ENCODE results near the gene CPLANE1. TPM values are rescaled to one million over a fixed set of nuclear protein-coding genes. Genes with fewer than 3 reads are reported as not detected.
"Not testable (repeated sequence)": the region's sequence is repeated elsewhere in the genome, so short reads cannot be mapped to it uniquely, and the experiment has no call there.

Gene CPLANE1
- total RNA-seq, 1 donor from 2014 or later = 35.5 TPM

DNA sequence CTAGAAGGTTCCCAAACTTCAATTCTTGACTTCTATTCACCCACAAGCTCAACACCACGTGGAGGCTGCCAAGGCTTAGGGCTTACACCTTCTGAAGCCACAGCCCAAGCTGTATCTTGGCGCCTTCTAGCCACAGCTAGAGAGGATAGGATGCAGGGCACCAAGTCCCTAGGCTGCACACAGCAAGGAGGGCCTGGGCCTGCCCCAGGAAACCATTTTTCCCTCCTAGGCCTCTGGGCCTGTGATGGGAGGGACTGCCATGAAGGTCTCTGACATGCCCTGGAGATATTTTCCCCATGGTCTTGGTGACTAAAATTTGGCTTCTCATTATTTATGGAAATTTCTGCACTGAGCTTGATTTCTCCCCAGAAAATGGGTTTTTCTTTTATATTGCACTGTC, 112.5 kb downstream of the CPLANE1 start:
- Histone ChIP-seq H3K9me3 (ENCODE audit: control insufficient read depth in 3 of 3, low read length in 3 of 3) (no peaks in the 10 kb centered on the region), H3K27ac (ENCODE audit: low read depth, low read length) (no peak overlapping the region), H3K27me3 (ENCODE audit: control insufficient read depth in 3 of 3, insufficient read depth in 3 of 3, low read length in 3 of 3) (no peaks in the 10 kb centered on the region), H3K4me1 (ENCODE audit: control insufficient read depth in 3 of 3, insufficient read depth in 3 of 3, low read length in 3 of 3) (no peaks in the 10 kb centered on the region), H3K9ac (ENCODE audit: low read depth in 1 of 3, low read length in 3 of 3) (no peak overlapping the region), H3K4me3 (ENCODE audit: low read length in 3 of 3) (no peak overlapping the region), H3K36me3 (ENCODE audit: control insufficient read depth in 3 of 3, insufficient read depth in 3 of 3, low read length in 3 of 3) (peaks cover under 1 to 21% (median 13%) of the 10 kb centered on the region in 3 donors)

GRCh38 chr5:37135312-37135711, 113.9 kb downstream of the CPLANE1 start:
- H3K27ac ChIP-seq (ENCODE audit: low read depth, low read length); H3K9ac ChIP-seq (ENCODE audit: low read depth in 1 of 3, low read length in 3 of 3); H3K9me3 ChIP-seq (ENCODE audit: control insufficient read depth in 3 of 3, low read length in 3 of 3); H3K4me3 ChIP-seq (ENCODE audit: low read length in 3 of 3); H3K27me3 ChIP-seq (ENCODE audit: control insufficient read depth in 3 of 3, insufficient read depth in 3 of 3, low read length in 3 of 3); H3K4me1 ChIP-seq (ENCODE audit: control insufficient read depth in 3 of 3, insufficient read depth in 3 of 3, low read length in 3 of 3): not testable (repeated sequence)
- H3K36me3 ChIP-seq (ENCODE audit: control insufficient read depth in 3 of 3, insufficient read depth in 3 of 3, low read length in 3 of 3) = peaks cover 0 to 21% (median 13%) of the 10 kb centered on the region in 3 donors

DNA sequence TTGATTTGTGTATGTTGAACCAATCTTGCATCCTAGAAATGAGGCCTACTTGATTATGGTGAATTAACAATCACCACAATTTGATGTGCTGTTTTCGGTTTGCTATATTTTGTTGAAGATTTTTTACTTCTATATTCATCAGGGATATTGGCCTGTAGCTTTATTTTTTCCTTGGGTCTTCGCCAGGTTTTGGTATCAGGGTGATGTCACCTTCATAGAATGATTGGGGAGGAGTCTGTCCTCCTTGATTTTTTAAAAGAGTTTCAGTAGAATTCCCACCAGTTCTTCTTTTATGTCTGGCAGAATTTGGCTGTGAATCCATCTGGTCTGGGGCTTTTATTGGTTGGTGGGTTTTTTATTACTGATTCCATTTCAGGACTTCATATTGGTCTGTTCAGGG, 115.2 kb downstream of the CPLANE1 start:
- Histone ChIP-seq H3K36me3 (ENCODE audit: control insufficient read depth in 3 of 3, insufficient read depth in 3 of 3, low read length in 3 of 3) (peaks cover 0 to 23% (median 13%) of the 10 kb centered on the region in 3 donors), H3K4me3 (ENCODE audit: low read length in 3 of 3) (no peak overlapping the region), H3K4me1 (ENCODE audit: control insufficient read depth in 3 of 3, insufficient read depth in 3 of 3, low read length in 3 of 3) (no peaks in the 10 kb centered on the region), H3K27ac (ENCODE audit: low read depth, low read length) (no peak overlapping the region), H3K27me3 (ENCODE audit: control insufficient read depth in 3 of 3, insufficient read depth in 3 of 3, low read length in 3 of 3) (no peaks in the 10 kb centered on the region), H3K9me3 (ENCODE audit: control insufficient read depth in 3 of 3, low read length in 3 of 3) (peaks cover 0 to 3% (median 0%) of the 10 kb centered on the region in 3 donors), H3K9ac (ENCODE audit: low read depth in 1 of 3, low read length in 3 of 3) (no peak overlapping the region)

DNA sequence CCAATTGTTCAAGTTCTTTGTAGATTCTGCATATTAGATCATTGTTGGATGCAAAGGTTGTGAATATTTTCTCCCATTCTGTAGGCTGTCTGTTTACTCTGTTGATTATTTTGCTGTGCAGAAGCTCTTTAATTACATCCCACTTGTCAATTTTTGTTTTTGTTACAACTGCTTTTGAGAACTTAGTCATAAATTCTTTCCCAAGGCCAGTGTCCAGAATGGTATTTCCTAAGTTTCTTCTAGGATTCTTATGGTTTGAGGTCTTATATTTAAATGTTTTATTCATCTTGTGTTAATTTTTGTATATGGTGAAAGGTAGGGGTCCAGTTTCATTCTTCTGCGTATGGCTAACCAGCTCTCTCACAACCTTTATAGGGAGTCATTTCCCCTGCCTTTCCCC, 116.5 kb downstream of the CPLANE1 start:
- H3K27ac ChIP-seq (ENCODE audit: low read depth, low read length) = no peak overlapping the region
- H3K9ac ChIP-seq (ENCODE audit: low read depth in 1 of 3, low read length in 3 of 3) = no peak overlapping the region
- peaks cover 0 to 3% (median 0%) of the 10 kb centered on the region in 3 donors for H3K9me3 ChIP-seq (ENCODE audit: control insufficient read depth in 3 of 3, low read length in 3 of 3)
- H3K27me3 ChIP-seq (ENCODE audit: control insufficient read depth in 3 of 3, insufficient read depth in 3 of 3, low read length in 3 of 3) = no peaks in the 10 kb centered on the region
- H3K4me3 ChIP-seq (ENCODE audit: low read length in 3 of 3) = no peak overlapping the region
- peaks cover 0 to 15% (median 9%) of the 10 kb centered on the region in 3 donors for H3K36me3 ChIP-seq (ENCODE audit: control insufficient read depth in 3 of 3, insufficient read depth in 3 of 3, low read length in 3 of 3)
- H3K4me1 ChIP-seq (ENCODE audit: control insufficient read depth in 3 of 3, insufficient read depth in 3 of 3, low read length in 3 of 3) = no peaks in the 10 kb centered on the region

DNA sequence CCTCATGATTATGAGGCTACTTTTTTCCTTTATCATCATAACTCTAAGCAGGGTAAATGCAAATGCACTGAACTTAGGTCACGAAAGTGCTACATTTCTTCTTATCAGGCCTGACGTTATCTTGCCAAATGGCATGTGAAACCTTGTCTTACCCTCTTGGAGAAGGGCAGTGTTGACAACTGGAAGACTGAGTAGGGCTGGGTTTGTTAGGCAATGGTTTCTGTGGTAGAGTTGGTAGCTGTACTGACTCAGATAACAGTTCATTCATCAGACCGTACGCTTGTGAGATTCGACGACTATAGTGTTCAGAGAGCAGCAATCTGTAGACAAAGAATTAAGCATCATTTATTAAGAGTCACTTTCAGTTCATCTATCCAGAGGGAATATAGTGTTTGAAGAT, 127.7 kb downstream of the CPLANE1 start:
- Histone ChIP-seq H3K4me3 (ENCODE audit: low read length in 3 of 3) (no peak overlapping the region), H3K27ac (ENCODE audit: low read depth, low read length) (no peak overlapping the region), H3K9ac (ENCODE audit: low read depth in 1 of 3, low read length in 3 of 3) (no peak overlapping the region), H3K9me3 (ENCODE audit: control insufficient read depth in 3 of 3, low read length in 3 of 3) (no peaks in the 10 kb centered on the region), H3K4me1 (ENCODE audit: control insufficient read depth in 3 of 3, insufficient read depth in 3 of 3, low read length in 3 of 3) (no peaks in the 10 kb centered on the region), H3K27me3 (ENCODE audit: control insufficient read depth in 3 of 3, insufficient read depth in 3 of 3, low read length in 3 of 3) (no peaks in the 10 kb centered on the region), H3K36me3 (ENCODE audit: control insufficient read depth in 3 of 3, insufficient read depth in 3 of 3, low read length in 3 of 3) (peaks cover 17 to 29% (median 23%) of the 10 kb centered on the region in 3 donors)

- Histone ChIP-seq H3K27ac (ENCODE audit: low read depth, low read length) (no peak overlapping the region), H3K4me1 (ENCODE audit: control insufficient read depth in 3 of 3, insufficient read depth in 3 of 3, low read length in 3 of 3) (no peaks in the 10 kb centered on the region), H3K9ac (ENCODE audit: low read depth in 1 of 3, low read length in 3 of 3) (no peak overlapping the region), H3K9me3 (ENCODE audit: control insufficient read depth in 3 of 3, low read length in 3 of 3) (no peaks in the 10 kb centered on the region), H3K36me3 (ENCODE audit: control insufficient read depth in 3 of 3, insufficient read depth in 3 of 3, low read length in 3 of 3) (peaks cover 19 to 29% (median 22%) of the 10 kb centered on the region in 3 donors), H3K4me3 (ENCODE audit: low read length in 3 of 3) (no peak overlapping the region), H3K27me3 (ENCODE audit: control insufficient read depth in 3 of 3, insufficient read depth in 3 of 3, low read length in 3 of 3) (no peaks in the 10 kb centered on the region)
These were observed 128.1 kb downstream of the CPLANE1 start for GRCh38 chr5:37121027-37121426.

GRCh38 chr5:37120270-37120669, 128.9 kb downstream of the CPLANE1 start:
- H3K9ac ChIP-seq (ENCODE audit: low read depth in 1 of 3, low read length in 3 of 3) = no peak overlapping the region
- H3K9me3 ChIP-seq (ENCODE audit: control insufficient read depth in 3 of 3, low read length in 3 of 3) = no peaks in the 10 kb centered on the region
- H3K4me3 ChIP-seq (ENCODE audit: low read length in 3 of 3) = no peak overlapping the region
- H3K27ac ChIP-seq (ENCODE audit: low read depth, low read length) = no peak overlapping the region
- H3K4me1 ChIP-seq (ENCODE audit: control insufficient read depth in 3 of 3, insufficient read depth in 3 of 3, low read length in 3 of 3) = no peaks in the 10 kb centered on the region
- H3K36me3 ChIP-seq (ENCODE audit: control insufficient read depth in 3 of 3, insufficient read depth in 3 of 3, low read length in 3 of 3) = peaks cover 21 to 29% (median 21%) of the 10 kb centered on the region in 3 donors
- H3K27me3 ChIP-seq (ENCODE audit: control insufficient read depth in 3 of 3, insufficient read depth in 3 of 3, low read length in 3 of 3) = no peaks in the 10 kb centered on the region

- Histone ChIP-seq H3K27me3 (ENCODE audit: control insufficient read depth in 3 of 3, insufficient read depth in 3 of 3, low read length in 3 of 3) (no peaks in the 10 kb centered on the region), H3K9ac (ENCODE audit: low read depth in 1 of 3, low read length in 3 of 3) (no peak overlapping the region), H3K36me3 (ENCODE audit: control insufficient read depth in 3 of 3, insufficient read depth in 3 of 3, low read length in 3 of 3) (peaks cover 24 to 41% (median 39%) of the 10 kb centered on the region in 3 donors), H3K4me3 (ENCODE audit: low read length in 3 of 3) (no peak overlapping the region), H3K9me3 (ENCODE audit: control insufficient read depth in 3 of 3, low read length in 3 of 3) (no peaks in the 10 kb centered on the region), H3K4me1 (ENCODE audit: control insufficient read depth in 3 of 3, insufficient read depth in 3 of 3, low read length in 3 of 3) (no peaks in the 10 kb centered on the region), H3K27ac (ENCODE audit: low read depth, low read length) (no peak overlapping the region)
These were observed 132.8 kb downstream of the CPLANE1 start for GRCh38 chr5:37116359-37116758.

GRCh38 chr5:37112383-37112991, 136.7 kb downstream of the CPLANE1 start:
- Histone ChIP-seq H3K4me1 (ENCODE audit: control insufficient read depth in 3 of 3, insufficient read depth in 3 of 3, low read length in 3 of 3) (no peaks in the 10 kb centered on the region), H3K27ac (ENCODE audit: low read depth, low read length) (no peak overlapping the region), H3K9ac (ENCODE audit: low read depth in 1 of 3, low read length in 3 of 3) (no peak overlapping the region), H3K4me3 (ENCODE audit: low read length in 3 of 3) (no peak overlapping the region), H3K27me3 (ENCODE audit: control insufficient read depth in 3 of 3, insufficient read depth in 3 of 3, low read length in 3 of 3) (no peaks in the 10 kb centered on the region), H3K9me3 (ENCODE audit: control insufficient read depth in 3 of 3, low read length in 3 of 3) (no peaks in the 10 kb centered on the region), H3K36me3 (ENCODE audit: control insufficient read depth in 3 of 3, insufficient read depth in 3 of 3, low read length in 3 of 3) (peaks cover 23 to 42% (median 34%) of the 10 kb centered on the region in 3 donors)

DNA sequence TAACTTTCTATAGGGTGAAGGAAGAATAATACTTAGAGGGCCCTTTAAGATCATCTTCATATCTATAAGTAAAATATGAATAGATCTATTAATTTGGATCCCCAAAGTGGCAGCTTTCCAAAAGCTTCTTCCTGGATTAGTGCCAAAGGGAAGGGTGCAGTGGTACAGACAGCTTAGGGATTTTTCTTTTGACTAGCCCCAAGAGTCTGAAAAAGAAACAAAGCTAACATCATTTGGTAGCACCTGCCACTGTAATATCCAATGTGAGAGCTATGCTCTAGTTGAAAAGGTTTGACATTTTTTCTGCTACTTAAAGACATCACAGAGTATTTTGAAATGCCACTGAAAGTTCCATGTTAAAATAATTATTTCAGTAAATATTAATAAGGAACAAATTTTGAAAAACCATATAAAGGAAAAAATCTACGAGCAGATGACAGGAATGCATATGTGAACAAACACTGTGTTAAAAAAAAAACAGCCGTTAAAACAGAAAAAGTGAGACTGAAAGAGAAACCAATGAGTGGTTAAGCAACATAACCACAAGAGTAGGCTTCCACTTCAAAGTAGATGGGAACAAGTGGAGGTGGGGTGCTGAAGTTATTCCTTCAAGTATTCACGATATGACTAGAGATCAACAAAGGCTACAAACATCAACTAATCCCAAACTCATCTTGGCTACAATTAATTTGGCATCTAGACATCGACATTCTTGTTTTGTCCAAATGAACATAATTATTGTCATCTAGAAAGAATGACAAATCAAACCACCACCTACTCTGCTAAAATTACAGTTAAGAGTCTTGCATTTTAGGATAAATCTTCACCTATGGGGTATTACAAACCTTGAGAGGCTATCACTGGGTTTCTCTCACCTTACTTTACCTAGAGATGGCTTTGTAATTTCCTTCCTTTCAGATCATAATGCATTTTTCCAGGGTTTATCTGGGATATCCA, 137.5 kb downstream of the CPLANE1 start:
- Histone ChIP-seq H3K9ac (ENCODE audit: low read depth in 1 of 3, low read length in 3 of 3) (no peak overlapping the region), H3K27me3 (ENCODE audit: control insufficient read depth in 3 of 3, insufficient read depth in 3 of 3, low read length in 3 of 3) (no peaks in the 10 kb centered on the region), H3K27ac (ENCODE audit: low read depth, low read length) (no peak overlapping the region), H3K4me1 (ENCODE audit: control insufficient read depth in 3 of 3, insufficient read depth in 3 of 3, low read length in 3 of 3) (no peaks in the 10 kb centered on the region), H3K36me3 (ENCODE audit: control insufficient read depth in 3 of 3, insufficient read depth in 3 of 3, low read length in 3 of 3) (peaks cover 25 to 46% (median 39%) of the 10 kb centered on the region in 3 donors), H3K4me3 (ENCODE audit: low read length in 3 of 3) (no peak overlapping the region), H3K9me3 (ENCODE audit: control insufficient read depth in 3 of 3, low read length in 3 of 3) (no peaks in the 10 kb centered on the region)

All from skeletal muscle tissue (tissue), 4 donors.